ENCODE measurements around the gene DMBX1.
A peak's percentile ranks its signal among the peaks of the same experiment; 100 is the strongest.

The DMBX1 gene

GRCh38 chr1:46535063-46535462 is 45.4 kb downstream of the DMBX1 start:
- no peak for DNase-seq
- H2AFZ ChIP-seq (ENCODE audit: low read depth, low read length), result no peak overlapping the region

GRCh38 chr1:46536527-46536926 is 46.9 kb downstream of the DMBX1 start:
- H3K79me2 ChIP-seq (ENCODE audit: insufficient read depth, low read length), result no peaks in the 10 kb centered on the region
- no peak overlapping the region for H3K4me3 ChIP-seq (ENCODE audit: low read depth in 1 of 2, low read length in 2 of 2)
- DNase-seq, result no peak
- H3K27me3 ChIP-seq (ENCODE audit: insufficient read depth, low read length, poor library complexity), result peaks cover 37% of the 10 kb centered on the region
- no peak overlapping the region for H3K9ac ChIP-seq (ENCODE audit: low read depth, low read length)
- ATAC-seq (ENCODE audit: insufficient read depth, low read depth), result no peak
- no peaks in the 10 kb centered on the region for H3K4me1 ChIP-seq (ENCODE audit: insufficient read depth, low read length)
- H3K9me3 ChIP-seq (ENCODE audit: insufficient read depth, low read length, severe bottlenecking), result no peaks in the 10 kb centered on the region
- H4K20me1 ChIP-seq (ENCODE audit: insufficient read depth, low read length), result no peaks in the 10 kb centered on the region
- TF ChIP-seq EZH2 (IDR thresholded peaks at IDR 0.05; ENCODE audit: borderline replicate concordance, low read depth, low read length, severe bottlenecking) (no peak), CTCF (IDR thresholded peaks at IDR 0.05; ENCODE audit: borderline replicate concordance, extremely low read depth, low read length, poor library complexity, severe bottlenecking) (no peak)
- H2AFZ ChIP-seq (ENCODE audit: low read depth, low read length), result no peak overlapping the region
- no peaks in the 10 kb centered on the region for H3K36me3 ChIP-seq (ENCODE audit: insufficient read depth, low read length)
- H3K4me2 ChIP-seq (ENCODE audit: insufficient read depth, low read length), result no peak overlapping the region
- no peak overlapping the region for H3K27ac ChIP-seq (ENCODE audit: low read length)

More at GRCh38 chr1:46535063-46535462, 45.4 kb downstream of the DMBX1 start:
- no peak overlapping the region for H3K9ac ChIP-seq (ENCODE audit: low read depth, low read length)
- H4K20me1 ChIP-seq (ENCODE audit: insufficient read depth, low read length), result peaks cover 5% of the 10 kb centered on the region; the same call in 1 of the 2 replicates
- ATAC-seq (ENCODE audit: insufficient read depth, low read depth), result no peak
- no peak overlapping the region for H3K27ac ChIP-seq (ENCODE audit: low read length)
- peaks cover 47% of the 10 kb centered on the region for H3K27me3 ChIP-seq (ENCODE audit: insufficient read depth, low read length, poor library complexity)
- no peak overlapping the region for H3K4me3 ChIP-seq (ENCODE audit: low read depth in 1 of 2, low read length in 2 of 2)
- no peaks in the 10 kb centered on the region for H3K9me3 ChIP-seq (ENCODE audit: insufficient read depth, low read length, severe bottlenecking)
- H3K36me3 ChIP-seq (ENCODE audit: insufficient read depth, low read length), result no peaks in the 10 kb centered on the region
- no peak overlapping the region for H3K4me2 ChIP-seq (ENCODE audit: insufficient read depth, low read length)
- no peaks in the 10 kb centered on the region for H3K79me2 ChIP-seq (ENCODE audit: insufficient read depth, low read length)
- H3K4me1 ChIP-seq (ENCODE audit: insufficient read depth, low read length), result no peaks in the 10 kb centered on the region
- TF ChIP-seq CTCF (IDR thresholded peaks at IDR 0.05; ENCODE audit: borderline replicate concordance, extremely low read depth, low read length, poor library complexity, severe bottlenecking), result peak; percentile 44
- no peak for TF ChIP-seq EZH2 (IDR thresholded peaks at IDR 0.05; ENCODE audit: borderline replicate concordance, low read depth, low read length, severe bottlenecking)

GRCh38 chr1:46537651-46538050 is 48.0 kb downstream of the DMBX1 start:
- H3K9ac ChIP-seq (ENCODE audit: low read depth, low read length), result no peak overlapping the region
- H3K79me2 ChIP-seq (ENCODE audit: insufficient read depth, low read length), result no peaks in the 10 kb centered on the region
- DNase-seq, result no peak
- no peak overlapping the region for H3K4me3 ChIP-seq (ENCODE audit: low read depth in 1 of 2, low read length in 2 of 2)
- H3K27ac ChIP-seq (ENCODE audit: low read length), result no peak overlapping the region
- no peaks in the 10 kb centered on the region for H4K20me1 ChIP-seq (ENCODE audit: insufficient read depth, low read length)
- no peak for TF ChIP-seq CTCF (IDR thresholded peaks at IDR 0.05; ENCODE audit: borderline replicate concordance, extremely low read depth, low read length, poor library complexity, severe bottlenecking)
- H3K27me3 ChIP-seq (ENCODE audit: insufficient read depth, low read length, poor library complexity), result peaks cover 26% of the 10 kb centered on the region
- H3K36me3 ChIP-seq (ENCODE audit: insufficient read depth, low read length), result no peaks in the 10 kb centered on the region
- no peaks in the 10 kb centered on the region for H3K9me3 ChIP-seq (ENCODE audit: insufficient read depth, low read length, severe bottlenecking)
- no peak overlapping the region for H3K4me2 ChIP-seq (ENCODE audit: insufficient read depth, low read length)
- no peak for ATAC-seq (ENCODE audit: insufficient read depth, low read depth)
- H3K4me1 ChIP-seq (ENCODE audit: insufficient read depth, low read length), result no peaks in the 10 kb centered on the region
- H2AFZ ChIP-seq (ENCODE audit: low read depth, low read length), result no peak overlapping the region

- Histone ChIP-seq H3K4me2 (ENCODE audit: insufficient read depth, low read length) (no peak overlapping the region), H2AFZ (ENCODE audit: low read depth, low read length) (no peak overlapping the region), H3K27ac (ENCODE audit: low read length) (no peak overlapping the region), H3K36me3 (ENCODE audit: insufficient read depth, low read length) (no peaks in the 10 kb centered on the region), H3K4me3 (ENCODE audit: low read depth in 1 of 2, low read length in 2 of 2) (no peak overlapping the region), H3K27me3 (ENCODE audit: insufficient read depth, low read length, poor library complexity) (peaks cover 25% of the 10 kb centered on the region), H3K4me1 (ENCODE audit: insufficient read depth, low read length) (no peaks in the 10 kb centered on the region), H3K9me3 (ENCODE audit: insufficient read depth, low read length, severe bottlenecking) (no peaks in the 10 kb centered on the region), H3K79me2 (ENCODE audit: insufficient read depth, low read length) (no peaks in the 10 kb centered on the region), H4K20me1 (ENCODE audit: insufficient read depth, low read length) (no peaks in the 10 kb centered on the region), H3K9ac (ENCODE audit: low read depth, low read length) (no peak overlapping the region)
- TF ChIP-seq EZH2 (IDR thresholded peaks at IDR 0.05; ENCODE audit: borderline replicate concordance, low read depth, low read length, severe bottlenecking), result no peak
- no peak for TF ChIP-seq CTCF (IDR thresholded peaks at IDR 0.05; ENCODE audit: borderline replicate concordance, extremely low read depth, low read length, poor library complexity, severe bottlenecking)
- DNase-seq, result no peak
- no peak for ATAC-seq (ENCODE audit: insufficient read depth, low read depth)
Observed at GRCh38 chr1:46538147-46538546, 48.5 kb downstream of the DMBX1 start.
